LoVo (cell line): ENCODE data around the gene PTGFRN.
"Not testable (repeated sequence)": the region's sequence is repeated elsewhere in the genome, so short reads cannot be mapped to it uniquely, and the experiment has no call there.

Experiments used
- DNase-seq: peaks from one replicate; pipeline ENCODE4 v3.0.0-alpha.2; 2016; ENCODE audit warnings: low spot score

The PTGFRN gene

DNA sequence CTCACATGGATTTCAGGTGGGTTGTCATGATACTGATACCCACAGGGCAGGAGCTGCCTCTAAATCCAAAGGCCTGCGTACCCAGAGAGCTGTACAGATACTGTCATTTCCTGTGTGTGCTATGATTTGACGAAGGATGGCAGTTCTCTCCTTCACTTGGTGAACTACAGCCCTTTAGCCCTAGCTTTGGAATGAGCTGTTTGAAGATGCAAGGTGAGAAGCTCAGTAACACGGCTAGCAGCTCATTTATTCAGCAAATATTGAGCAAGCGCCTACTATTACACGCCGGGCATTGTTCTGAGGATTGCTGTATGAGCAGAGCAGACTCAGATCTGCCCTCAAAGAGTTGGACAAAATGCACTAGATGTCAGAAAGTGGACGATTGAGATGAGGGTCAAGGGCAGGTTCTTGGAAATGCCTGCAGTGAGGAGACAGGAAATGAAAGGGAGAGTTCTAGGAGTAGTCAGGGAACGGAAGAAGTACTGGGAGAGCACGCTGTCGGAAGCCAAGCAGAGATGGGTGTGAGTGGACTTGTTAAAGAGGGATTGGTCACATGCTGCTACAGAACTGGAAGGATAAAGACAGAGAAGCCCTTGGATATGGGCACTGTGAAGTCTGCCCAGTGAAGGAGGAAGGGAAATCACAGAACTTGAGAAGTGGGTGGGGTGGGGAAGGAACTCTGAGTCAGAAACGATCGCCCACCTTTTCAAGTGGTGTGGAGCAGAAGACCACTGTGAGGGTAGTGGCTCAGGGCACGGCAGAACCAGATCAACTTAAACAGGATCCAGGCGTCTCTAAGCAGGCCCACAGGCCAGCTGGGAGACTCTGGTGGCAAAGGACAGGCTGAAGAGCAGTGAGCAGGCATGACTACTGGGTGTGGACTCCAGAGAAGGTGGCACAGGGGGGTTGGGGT, 7.1 kb downstream of the PTGFRN start:
- DNase-seq: no peak

DNA sequence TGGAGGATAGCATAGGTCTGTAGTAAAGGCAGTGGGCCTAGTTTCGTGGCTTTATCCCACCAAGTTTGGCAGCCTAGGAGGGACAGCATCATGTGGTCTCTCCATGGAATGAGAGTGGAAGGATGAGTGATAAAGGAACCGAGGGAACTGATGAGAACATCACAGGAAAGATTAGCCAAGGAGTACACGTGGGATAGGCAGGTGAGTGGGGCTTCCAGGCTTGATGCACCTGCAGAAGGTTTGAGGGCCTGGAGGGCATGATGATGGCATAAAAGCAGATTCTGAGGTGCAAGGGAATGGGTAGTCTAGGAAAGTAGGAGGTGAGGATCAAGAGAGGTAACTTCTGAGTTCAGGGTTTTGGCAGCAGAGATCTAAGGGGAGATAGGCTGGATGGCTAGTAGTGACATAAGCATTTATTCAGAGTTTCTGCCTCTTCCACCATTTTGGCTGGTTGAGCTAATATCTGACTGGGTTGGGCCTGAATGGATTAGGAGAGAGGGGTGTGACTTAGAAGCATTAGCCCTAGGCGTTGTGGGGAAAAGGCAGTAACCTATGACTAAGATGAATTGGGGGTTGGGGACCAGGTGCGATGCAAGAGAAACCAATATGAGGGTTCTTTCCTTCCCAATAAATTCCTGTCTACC, 9.1 kb downstream of the PTGFRN start:
- no peak for DNase-seq

DNA sequence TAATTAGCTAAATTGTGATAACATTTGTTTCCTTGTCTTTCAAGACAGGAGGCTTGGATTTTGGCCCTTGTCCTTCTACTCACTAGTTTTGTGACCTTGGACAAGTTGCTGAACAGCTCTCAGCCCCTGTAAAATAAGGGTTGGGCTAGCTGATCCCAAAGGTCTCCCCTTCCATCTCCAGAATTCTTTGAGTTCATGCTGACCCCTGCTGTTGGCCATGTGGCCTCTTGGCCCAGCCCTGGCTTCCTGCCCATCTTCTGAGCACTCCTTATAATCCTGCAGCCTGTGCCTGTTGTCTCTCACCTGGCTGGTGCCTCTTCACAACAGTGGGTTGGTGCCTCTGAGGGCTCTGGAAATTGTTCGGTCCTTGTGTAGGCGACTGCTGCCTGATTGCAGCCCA, 10.1 kb downstream of the PTGFRN start:
- no peak for DNase-seq

DNA sequence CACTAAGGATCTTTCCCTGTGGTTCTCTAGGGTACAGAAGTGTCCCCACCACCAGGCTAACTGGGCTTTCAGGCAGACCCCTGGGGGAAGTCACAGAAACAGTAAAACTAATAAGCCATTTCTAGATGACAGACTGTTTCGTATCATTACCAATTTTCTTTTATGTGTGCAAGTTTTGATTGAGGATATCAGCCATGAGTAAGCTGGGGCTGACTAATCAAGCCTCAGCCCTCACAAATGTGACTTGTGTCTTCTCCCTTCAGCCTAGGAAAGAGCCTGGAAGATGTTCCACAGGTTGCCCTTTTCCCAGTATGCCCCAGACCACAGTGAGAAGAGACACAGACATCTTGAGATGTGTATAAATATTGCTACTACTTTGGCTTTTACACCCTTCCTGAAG, 10.5 kb downstream of the PTGFRN start:
- DNase-seq: no peak

DNA sequence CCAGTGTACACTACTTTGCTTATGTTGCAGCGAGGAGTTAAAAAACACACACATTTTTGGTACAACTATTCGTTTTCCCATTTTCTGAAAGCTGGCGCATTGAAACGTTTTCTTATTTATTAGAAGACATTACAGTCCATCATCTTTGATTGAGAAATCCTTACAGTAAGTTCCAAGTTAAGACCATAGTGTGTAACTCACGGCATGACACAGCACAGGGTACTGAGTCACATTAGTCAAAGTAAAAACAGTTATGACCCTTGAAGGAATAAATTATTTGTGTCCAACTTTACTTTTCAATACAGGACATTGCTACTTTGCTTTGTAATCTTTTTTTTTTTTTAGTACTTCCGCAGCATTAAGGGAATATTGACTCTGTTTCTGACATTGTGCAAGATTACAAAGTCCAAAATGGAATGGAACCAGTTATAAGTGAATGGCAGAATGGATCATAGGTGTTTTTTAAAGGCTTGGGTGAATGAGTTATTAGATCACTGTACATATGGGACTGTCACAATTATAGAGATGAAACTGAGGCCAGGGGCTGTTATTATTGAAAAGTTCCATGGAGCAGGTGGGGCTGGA, 11.7 kb downstream of the PTGFRN start:
- DNase-seq: no peak

DNA sequence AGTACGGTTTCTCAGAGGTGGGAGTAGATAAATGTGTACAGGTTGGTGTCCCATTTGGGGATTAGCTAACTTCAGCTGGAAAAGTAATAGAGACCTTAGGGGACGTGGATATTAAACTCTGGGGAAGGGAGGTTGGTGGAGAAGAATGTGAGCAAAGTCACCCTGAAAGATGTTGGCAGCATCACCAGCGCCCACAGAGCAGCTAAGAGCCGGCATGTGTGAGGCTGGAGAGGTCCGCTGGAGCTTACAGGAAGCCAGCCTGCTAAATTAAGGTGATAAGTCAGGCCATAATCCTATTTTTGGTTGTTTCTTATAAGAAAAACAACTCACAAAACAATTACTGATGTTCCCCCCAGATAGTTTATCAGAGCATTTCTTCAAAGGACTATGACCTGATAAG, 12.2 kb downstream of the PTGFRN start:
- no peak for DNase-seq

DNA sequence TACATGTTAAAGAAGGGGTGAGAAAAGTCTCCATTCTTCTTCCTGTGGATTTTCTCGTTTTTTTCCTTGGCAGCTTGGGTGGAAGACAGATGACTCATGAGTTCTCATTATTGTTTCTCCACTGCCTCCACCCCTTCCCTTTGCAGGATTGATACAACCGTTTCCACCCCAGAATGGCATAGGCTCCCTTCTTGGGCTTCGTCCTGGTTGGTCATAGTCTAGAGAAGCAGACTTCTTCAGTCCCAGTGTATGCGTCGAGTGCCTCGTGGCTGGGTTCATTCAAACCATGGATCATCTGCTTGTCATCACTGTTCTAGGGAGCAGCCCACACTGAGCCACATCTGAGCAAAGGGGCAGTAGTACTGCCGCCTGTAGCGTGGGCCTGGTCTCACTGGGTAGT, 13.7 kb downstream of the PTGFRN start:
- no peak for DNase-seq

DNA sequence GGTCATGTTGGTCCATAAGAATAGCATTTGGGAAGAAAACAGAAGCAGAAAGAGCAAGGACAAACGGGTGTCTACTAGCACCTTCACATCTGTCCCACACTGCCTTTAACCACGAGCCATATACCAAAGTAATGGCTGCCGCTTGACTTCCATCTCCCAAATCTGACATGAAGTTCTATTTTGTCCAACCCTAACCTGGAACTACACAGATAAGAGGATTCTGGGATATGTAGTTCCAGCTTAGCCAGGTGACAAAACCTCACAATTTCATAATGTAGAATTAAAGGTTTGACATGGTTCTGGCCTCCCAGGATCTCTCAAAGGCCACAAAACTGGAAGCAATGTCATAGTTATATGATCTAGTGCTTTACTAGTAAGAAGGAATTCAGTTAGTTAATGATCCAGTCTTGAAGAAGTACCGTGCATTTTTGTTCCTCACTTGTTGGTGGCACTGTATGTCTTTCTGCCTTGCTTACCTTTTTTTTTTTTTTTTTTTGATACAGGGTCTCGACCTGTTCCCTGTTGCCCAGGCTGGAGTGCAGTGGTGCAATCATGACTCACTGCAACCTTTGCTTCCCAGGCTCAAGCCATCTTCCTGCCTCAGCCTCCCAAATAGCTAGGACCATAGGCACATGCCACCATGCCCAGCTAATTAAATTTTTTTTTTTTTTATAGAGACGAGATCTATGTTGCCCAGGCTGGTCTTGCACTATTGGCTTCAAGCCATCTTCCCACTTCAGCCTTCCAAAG, 17.5 kb downstream of the PTGFRN start:
- DNase-seq: no peak

DNA sequence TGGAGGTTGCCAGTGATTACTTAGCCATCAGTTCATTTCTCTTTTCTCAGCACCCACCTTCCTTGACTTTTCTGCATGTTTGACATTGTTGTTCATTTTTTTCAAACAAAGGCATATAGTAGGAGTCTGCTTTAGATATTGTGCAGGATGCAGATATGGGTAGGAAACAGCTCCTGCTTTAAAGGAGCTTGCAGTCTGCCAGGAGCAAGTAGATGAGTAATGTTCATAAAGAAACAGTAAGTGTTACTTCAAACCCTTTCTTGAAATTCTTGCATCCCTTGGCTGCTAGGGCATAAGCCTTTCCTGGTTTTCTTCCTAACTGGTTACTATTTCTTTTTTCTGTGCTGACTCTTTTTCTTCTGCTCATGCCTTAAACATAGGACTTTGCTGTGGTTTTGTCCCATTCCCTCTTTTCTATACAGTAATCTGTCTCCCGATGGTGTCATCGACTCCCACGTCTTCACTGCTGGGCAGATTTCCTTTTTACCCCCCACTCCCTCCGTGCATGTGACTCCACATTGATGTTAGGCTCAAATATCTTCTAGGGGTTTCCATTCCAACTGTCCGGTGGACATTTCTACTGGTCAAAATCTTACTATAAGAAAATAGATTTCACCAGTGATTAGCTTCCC, 20.4 kb downstream of the PTGFRN start:
- DNase-seq: no peak

DNA sequence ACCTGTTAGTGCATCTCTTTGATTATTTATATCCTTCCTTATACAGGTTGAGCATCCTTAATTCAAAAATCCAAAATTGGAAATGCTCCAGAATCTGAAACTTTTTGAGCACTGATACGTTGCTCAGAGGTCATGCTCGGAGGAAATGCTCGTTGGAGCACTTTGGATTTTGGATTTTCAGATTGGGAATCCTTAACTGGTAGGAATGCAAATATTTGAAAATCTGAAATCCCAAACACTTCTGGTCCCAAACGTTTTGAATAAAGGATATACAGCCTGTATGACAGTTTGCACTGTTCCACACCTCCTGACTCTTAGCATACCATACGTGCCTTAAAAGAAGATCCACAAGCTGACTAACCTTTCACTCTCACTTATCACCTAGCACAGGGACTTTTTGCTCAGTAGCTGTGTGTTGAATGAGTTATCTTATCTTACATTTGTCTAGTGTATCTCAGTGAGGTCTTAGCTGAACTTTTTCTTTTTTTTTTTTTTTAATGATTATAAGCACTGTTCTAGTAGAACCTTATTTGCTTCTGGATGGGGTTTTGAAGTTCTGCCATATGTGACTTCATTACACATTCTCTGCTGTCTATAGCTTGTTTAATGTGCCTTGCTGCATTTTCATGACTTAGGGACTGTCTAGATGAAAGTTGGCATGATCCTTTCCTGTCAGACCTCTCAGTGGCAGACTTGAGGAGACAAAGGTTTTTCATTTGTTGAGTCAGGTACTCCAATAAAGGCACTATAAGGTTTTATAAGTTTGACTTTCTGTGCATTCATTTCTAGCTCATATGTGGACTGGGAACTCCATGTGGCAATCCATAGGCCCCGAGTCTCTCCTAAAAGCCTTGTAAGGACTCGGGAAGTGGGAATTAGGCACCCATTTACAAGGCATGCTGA, 21.6 kb downstream of the PTGFRN start:
- no peak for DNase-seq

DNA sequence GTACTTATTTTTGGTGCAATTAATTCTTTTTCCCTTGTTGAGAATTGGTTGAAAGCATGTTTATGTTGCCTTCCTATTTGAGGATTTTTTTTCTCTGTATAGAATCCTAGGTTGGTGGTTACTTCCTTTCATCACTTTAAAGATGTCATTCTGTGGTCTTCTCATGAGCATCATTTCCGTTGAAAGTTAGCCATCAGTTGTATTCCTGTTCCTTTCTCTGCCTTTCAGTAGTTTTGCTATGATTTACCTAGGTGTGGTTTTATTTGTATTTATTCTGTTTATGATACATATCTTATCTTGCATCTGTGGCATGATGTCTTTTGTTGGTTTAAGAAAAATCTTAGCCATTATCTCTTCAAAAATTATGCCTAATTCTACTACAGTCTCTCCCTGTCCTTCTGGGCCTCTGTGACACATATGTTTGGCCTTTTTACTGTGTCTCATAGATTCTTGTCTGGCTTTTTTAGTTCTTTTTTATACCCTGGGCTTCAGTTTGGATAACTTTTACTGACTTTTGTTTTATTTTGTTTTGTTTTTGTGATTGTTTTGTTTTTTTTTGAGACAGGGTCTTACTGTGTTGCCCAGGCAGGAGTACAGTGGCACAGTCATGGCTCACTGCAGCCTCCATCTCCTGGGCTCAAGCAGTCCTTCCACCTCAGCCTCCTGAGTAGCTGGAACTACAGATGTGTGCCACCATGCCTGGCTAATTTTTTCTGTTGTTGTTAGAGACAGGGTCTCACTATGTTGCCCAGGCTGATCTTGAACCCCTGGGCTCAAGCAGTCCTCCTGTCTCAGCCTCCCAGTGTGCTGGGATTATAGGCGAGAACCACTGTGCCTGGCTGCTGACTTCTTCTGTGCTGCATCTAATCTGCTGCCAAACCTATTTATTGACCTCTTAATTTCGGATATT, 24.1 kb downstream of the PTGFRN start:
- no peak for DNase-seq

DNA sequence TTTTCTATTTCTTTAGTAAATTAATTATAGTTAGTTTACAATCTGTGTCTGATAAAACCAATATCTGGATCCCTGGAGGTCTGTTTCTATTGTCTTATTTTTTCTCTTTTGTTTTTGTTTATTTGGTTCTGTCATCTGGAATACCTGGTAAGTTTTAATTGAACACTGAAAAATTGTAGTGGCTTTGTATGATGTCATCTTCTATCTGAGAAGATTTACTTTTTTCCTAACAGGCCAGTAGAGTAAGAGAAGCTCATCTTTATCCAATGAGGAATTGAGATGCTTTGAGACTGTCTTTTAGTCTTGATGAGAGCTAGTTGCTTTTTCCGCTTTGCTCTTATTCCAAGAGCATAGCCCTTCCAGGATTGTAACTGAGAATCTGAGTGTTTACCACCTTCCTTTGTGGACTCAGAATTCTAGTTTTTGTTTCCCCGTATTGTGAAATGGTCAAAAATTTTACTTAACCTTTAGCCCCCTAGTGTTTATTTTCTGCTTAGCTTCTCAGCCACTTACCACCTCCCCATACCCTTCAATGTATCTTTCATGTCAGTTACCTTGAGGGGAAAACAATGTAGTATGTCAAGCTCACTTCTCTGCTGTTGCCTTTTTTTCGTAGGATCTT, 25.0 kb downstream of the PTGFRN start:
- DNase-seq: no peak

DNA sequence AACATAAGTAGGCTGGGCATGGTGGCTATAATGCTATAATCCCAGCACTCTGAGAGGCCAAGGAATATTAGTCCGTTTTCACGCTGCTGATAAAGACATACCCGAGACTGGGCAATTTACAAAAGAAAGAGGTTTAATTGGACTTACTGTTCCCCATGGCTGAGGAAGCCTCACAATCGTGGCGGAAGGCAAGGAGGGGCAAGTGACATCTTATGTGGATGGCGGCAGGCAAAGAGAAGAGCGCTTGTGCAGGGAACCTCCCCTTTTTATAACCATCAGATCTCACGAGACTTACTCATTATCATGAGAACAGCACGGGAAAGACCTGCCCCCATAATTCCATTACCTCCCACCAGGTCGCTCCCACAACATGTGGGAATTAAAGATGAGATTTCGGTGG, 28.5 kb downstream of the PTGFRN start:
- DNase-seq: no peak

DNA sequence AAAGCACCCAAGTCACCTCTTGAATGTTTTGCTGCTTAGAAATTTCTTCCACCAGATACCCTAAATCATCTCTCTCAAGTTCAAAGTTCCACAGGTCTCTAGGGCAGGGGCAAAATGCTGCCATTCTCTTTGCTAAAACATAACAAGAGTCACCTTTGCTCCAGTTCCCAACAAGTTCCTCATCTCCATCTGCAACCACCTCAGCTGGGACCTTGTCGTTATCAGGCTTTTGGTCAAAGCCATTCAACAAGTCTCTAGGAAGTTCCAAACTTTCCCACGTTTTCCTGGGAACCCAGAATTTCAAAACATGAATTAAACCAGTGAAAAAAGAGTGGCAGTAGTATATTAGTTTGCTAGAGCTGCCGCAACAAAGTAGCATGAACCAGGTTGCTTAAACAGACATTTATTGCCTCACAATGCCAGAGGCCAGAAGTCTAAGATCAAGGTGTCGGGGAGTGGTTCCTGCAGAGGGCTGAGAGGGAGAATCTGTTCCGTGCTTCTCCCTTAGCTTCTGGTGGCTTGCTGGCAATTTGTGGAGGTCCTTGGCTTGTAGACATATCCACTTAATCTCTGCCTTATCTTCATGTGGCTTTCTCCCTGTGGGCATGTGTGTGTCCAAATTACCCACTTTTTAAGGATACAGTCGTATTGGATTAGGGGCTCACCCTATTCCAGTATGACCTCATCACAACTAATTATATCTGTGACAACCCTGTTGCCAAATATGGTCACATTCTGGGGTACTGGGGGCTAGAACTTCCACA, 30.2 kb downstream of the PTGFRN start:
- not testable (repeated sequence) for DNase-seq

DNA sequence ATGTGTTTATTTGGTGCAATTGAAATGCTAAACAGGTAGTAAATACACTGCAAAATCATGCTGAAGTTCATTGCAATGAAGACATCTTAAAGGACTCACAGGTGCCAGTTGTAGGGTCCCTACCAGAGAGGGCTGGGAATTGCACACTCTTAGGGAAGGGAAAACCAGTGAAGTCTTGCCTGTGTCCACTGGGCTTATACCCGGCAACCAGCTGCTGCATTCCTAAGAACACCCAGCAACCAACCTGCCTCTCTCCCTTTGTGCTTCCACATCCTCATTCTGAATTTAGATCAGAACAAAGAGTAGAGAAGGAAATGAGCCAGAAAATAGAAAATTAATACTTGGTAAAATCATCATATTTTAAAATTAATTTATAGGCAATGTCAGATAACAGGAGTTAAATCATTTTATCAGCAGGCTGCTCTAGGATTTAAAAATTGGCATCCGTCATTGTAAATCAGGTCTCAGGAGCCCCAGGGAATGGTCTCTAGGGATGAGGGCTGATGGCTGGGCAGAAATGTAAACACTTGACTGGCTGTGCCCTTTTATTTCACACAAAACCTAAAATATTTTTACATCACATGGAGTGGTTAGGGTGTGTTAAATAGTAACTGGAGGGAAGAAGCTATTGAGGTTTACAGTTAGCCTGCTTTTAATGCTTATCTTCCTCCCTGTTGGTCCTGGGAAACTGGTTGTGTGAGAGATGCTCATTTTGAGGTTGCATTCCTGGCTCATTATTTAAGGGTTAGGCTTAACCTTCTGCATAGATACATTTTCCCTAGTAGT, 31.3 kb downstream of the PTGFRN start:
- no peak for DNase-seq

DNA sequence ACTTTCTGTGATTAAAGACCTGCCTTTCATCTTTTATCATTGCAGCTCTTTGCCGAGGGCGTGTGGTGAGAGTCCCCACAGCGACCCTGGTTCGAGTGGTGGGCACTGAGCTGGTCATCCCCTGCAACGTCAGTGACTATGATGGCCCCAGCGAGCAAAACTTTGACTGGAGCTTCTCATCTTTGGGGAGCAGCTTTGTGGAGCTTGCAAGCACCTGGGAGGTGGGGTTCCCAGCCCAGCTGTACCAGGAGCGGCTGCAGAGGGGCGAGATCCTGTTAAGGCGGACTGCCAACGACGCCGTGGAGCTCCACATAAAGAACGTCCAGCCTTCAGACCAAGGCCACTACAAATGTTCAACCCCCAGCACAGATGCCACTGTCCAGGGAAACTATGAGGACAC, 32.0 kb downstream of the PTGFRN start:
- DNase-seq: no peak

DNA sequence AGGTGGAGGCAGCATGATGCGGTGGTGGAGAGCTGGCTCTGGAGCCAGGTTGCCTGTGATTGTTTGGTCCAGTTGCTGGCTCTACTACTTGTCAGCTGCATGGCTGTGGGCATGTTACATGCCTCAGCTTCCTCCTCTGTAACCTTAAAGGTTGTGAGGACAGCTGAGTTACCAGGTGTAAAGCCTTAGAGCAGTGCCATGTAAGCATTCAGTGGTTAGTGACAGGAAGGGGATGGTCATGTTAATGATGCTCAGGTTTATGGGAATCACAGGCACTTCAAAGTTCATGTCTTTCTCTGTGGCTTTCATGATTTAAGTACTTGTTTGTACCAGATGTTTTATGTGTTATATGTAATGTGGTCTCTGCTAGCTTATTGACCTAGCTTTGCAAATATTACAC, 32.6 kb downstream of the PTGFRN start:
- DNase-seq: no peak

DNA sequence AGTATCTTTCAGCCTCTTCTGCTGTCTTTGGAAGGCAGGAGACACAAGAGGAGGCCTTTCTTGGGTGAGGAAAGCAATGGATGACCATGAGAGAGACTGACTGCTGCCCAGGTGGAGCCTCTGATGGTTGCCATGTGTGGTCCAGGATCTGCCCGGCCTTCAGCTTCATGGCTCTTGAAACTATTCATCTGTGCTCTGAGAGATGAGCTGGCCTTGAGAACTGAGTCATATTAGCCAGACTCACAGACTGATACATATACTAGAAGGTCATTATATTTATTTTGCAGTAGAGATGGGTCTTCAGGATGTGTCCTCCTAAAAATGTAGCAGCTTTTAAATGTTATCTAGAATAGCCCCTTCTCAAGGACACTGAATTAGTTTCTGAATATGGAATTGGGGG, 33.7 kb downstream of the PTGFRN start:
- no peak for DNase-seq
